GM12878 (cell line): ENCODE data around the gene ANXA11. TPM values are rescaled to one million over a fixed set of nuclear protein-coding genes. Genes with fewer than 3 reads are reported as not detected.

Source experiments
- BACH1 ChIP-seq: fragments of 450-650 bp; IDR thresholded peaks from 2 replicates; pipeline ENCODE4 v1.6.1; 2017; ENCODE audit warnings: mild to moderate bottlenecking, borderline replicate concordance
- CEBPZ ChIP-seq: fragments of 150-350 bp; IDR thresholded peaks from 2 replicates; pipeline ENCODE4 v1.6.1; 2016; ENCODE audit warnings: low read depth, low read length
- CTCF ChIP-seq, 3 experiments: IDR thresholded peaks in 2 of 3; conservative IDR thresholded peaks in 1 of 3; 2 replicates each; pipeline ENCODE4 v1.5.1; 2011; ENCODE audit warnings: low read depth in 3 of 3, low read length in 3 of 3, mild to moderate bottlenecking in 3 of 3, control low read depth in 2 of 3, moderate library complexity in 2 of 3, inconsistent platforms in 1 of 3, mixed read lengths in 1 of 3; ENCODE audit not compliant: control insufficient read depth in 2 of 3, insufficient read depth in 1 of 3; ENCODE audit errors: extremely low read depth in 1 of 3
- MTA2 ChIP-seq: fragments of 450-650 bp; IDR thresholded peaks from 2 replicates; pipeline ENCODE4 v1.6.1; 2016; ENCODE audit warnings: low read depth, mild to moderate bottlenecking, moderate library complexity
- SUZ12 ChIP-seq: fragments of 200-600 bp; sonication (generic); IDR thresholded peaks from one replicate; pipeline ENCODE4 v1.6.1; 2018; ENCODE audit warnings: antibody characterized with exemption, mild to moderate bottlenecking; ENCODE audit not compliant: unreplicated experiment
- polyA plus RNA-seq, 11 experiments: library from polyadenylated mRNA; depleted of rRNA in 4 of 11; unstranded in 6 of 11; stranded (reverse) in 5 of 11; fragments of >200 nt; fragmentation: Nextera tagmentation in 4 of 11; fragmentation: Illumina TruSeq in 1 of 11; extraction: Ambion mirVana in 4 of 11; extraction: Trizol in 1 of 11; gene quantifications; 1 replicate in 1 of 11; 2 replicates in 10 of 11; pipeline versions ENCODE4 v1.2.1 to v1.2.3, GENCODE V29; 2011 to 2016; ENCODE audit warnings: inconsistent platforms in 2 of 11, missing spikeins in 2 of 11, low read depth in 1 of 11
- total RNA-seq, 4 experiments: library from RNA; depleted of rRNA in 3 of 4; stranded (reverse); fragments of >200 nt in 3 of 4; fragmentation: Illumina TruSeq in 1 of 4; extraction: Trizol in 1 of 4; gene quantifications; 2 replicates each; pipeline versions ENCODE4 v1.2.1 to v1.2.3, GENCODE V29; 2013 to 2021

Gene ANXA11
- total and polyA plus RNA-seq, 10 of the 15 experiments (the other 5 are each of a cell fraction or from before 2014, with no cell fraction given): 25.0 to 129 (median 72.2) TPM

- TF ChIP-seq MTA2: no peak
- TF ChIP-seq SUZ12: no peak
- no peak for TF ChIP-seq BACH1
- TF ChIP-seq CTCF (IDR thresholded peaks at IDR 0.05 in 2 of 3, conservative IDR thresholded peaks at IDR 0.05 in 1 of 3; ENCODE audit: control insufficient read depth in 2 of 3, extremely low read depth in 1 of 3, insufficient read depth in 1 of 3, low read depth in 3 of 3, low read length in 3 of 3): no peak
- TF ChIP-seq CEBPZ: no peak
Measured at GRCh38 chr10:80167471-80168161, 37.7 kb downstream of the ANXA11 start (continued).
